ENCODE measurements around the gene NENF.

DNA sequence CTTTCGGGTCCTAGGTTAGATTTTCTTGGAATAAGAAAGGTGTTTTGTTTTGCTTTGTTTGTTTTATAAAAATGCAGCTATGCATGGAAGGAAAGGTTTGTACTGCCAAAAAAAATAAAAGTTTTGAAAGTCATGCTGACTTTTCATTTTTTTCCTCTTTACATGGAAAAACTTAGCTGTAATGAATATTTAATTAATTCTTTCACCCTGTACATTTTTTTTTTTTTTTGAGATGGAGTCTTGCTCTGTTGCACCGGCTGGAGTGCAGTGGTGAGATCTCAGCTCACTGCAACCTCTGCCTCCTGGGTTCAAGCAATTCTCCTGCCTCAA, 48.7 kb downstream of the NENF start:
- TF ChIP-seq, protein P1, sequence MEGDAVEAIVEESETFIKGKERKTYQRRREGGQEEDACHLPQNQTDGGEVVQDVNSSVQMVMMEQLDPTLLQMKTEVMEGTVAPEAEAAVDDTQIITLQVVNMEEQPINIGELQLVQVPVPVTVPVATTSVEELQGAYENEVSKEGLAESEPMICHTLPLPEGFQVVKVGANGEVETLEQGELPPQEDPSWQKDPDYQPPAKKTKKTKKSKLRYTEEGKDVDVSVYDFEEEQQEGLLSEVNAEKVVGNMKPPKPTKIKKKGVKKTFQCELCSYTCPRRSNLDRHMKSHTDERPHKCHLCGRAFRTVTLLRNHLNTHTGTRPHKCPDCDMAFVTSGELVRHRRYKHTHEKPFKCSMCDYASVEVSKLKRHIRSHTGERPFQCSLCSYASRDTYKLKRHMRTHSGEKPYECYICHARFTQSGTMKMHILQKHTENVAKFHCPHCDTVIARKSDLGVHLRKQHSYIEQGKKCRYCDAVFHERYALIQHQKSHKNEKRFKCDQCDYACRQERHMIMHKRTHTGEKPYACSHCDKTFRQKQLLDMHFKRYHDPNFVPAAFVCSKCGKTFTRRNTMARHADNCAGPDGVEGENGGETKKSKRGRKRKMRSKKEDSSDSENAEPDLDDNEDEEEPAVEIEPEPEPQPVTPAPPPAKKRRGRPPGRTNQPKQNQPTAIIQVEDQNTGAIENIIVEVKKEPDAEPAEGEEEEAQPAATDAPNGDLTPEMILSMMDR (IDR thresholded peaks at IDR 0.05; ENCODE audit: poor library complexity, severe bottlenecking), result no peak
- TF ChIP-seq EZH2 (IDR thresholded peaks at IDR 0.05; ENCODE audit: borderline replicate concordance, insufficient read depth, low read length, poor library complexity, severe bottlenecking) (no peak), SMC3 (conservative IDR thresholded peaks at IDR 0.05; ENCODE audit: poor library complexity) (no peak)

Measured in neural cell (in vitro differentiated cells).